ENCODE measurements around the gene COL4A6. TPM values are rescaled to one million over a fixed set of nuclear protein-coding genes. Genes with fewer than 3 reads are reported as not detected.

The COL4A6 gene
- total and polyA plus RNA-seq, 10 donors, result 0.15 to 4.8 (median 0.84) TPM

DNA sequence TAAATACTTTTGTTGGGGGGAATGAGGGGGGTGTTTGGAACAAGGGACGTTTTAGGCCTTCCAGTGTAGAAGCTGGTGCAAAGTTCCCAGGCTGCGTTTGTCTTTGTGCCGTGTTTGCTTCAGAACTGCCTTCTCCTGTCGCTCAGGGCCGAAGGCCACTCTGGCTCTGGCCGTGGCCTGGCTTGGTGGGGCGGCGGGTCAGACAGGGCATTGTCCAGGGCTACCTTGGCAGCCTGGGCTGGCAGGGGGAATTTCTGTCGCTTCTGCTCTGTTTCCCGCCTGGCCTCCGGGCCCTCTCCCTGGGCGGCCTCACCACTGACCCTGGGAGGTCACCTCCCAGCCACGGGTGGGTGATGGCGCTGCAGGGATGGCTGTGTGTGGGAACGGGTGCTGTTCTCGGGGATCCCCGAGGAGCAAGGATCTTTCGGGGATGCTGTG, 140.0 kb downstream of the COL4A6 start:
- Histone ChIP-seq H3K27ac (no peak overlapping the region), H3K27me3 (replicated peaks in 1 of 7) (peaks cover 0 to 6% (median 0%) of the 10 kb centered on the region in 7 donors), H3K36me3 (no peaks in the 10 kb centered on the region), H3K9me3 (no peaks in the 10 kb centered on the region), H3K4me1 (no peaks in the 10 kb centered on the region), H3K4me3 (no peak overlapping the region)
- TF ChIP-seq, protein P1, sequence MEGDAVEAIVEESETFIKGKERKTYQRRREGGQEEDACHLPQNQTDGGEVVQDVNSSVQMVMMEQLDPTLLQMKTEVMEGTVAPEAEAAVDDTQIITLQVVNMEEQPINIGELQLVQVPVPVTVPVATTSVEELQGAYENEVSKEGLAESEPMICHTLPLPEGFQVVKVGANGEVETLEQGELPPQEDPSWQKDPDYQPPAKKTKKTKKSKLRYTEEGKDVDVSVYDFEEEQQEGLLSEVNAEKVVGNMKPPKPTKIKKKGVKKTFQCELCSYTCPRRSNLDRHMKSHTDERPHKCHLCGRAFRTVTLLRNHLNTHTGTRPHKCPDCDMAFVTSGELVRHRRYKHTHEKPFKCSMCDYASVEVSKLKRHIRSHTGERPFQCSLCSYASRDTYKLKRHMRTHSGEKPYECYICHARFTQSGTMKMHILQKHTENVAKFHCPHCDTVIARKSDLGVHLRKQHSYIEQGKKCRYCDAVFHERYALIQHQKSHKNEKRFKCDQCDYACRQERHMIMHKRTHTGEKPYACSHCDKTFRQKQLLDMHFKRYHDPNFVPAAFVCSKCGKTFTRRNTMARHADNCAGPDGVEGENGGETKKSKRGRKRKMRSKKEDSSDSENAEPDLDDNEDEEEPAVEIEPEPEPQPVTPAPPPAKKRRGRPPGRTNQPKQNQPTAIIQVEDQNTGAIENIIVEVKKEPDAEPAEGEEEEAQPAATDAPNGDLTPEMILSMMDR (IDR thresholded peaks at IDR 0.05 in 8 of 11, conservative IDR thresholded peaks at IDR 0.05 in 3 of 11), result no peak
- TF ChIP-seq POLR2A (IDR thresholded peaks at IDR 0.05) (no peak), POLR2AphosphoS5 (IDR thresholded peaks at IDR 0.05) (no peak)
- DNase-seq, result peak; percentile 66
- WGBS, 5 donors, result 82 to 92% (median 89%) methylated on average over 3 to 18 of the region's 18 CpGs
- intact Hi-C loops (cut with DNase I; ENCODE audit: low total_unique reads), result no loop called here

DNA sequence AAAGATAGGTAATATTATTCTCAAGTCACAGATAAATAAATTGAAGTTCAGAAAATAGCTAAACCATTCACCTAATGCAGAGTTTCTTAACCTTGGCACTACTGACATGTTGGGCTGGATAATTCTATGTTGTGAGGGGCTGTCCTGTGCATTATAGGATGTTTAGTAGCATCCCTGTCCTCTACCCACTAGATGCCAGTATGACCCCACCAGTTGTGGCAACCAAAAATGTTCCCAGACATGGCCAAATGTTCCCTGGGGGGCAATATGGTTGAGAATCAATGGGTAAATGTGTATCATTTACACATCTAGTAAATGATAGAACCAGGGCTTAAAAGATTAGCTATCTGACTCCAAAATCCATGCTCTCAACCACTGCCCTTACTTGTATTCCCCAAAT, 140.9 kb downstream of the COL4A6 start:
- no peaks in the 10 kb centered on the region for H3K4me1 ChIP-seq
- intact Hi-C loops (cut with DNase I; ENCODE audit: low total_unique reads), result no loop called here
- no peak overlapping the region for H3K27ac ChIP-seq
- peaks cover 0 to 6% (median 0%) of the 10 kb centered on the region in 7 donors for H3K27me3 ChIP-seq (replicated peaks in 1 of 7)
- H3K9me3 ChIP-seq, result peaks cover 0 to 6% (median 0%) of the 10 kb centered on the region in 8 donors
- no peak overlapping the region for H3K4me3 ChIP-seq
- no peak for DNase-seq
- H3K36me3 ChIP-seq, result no peaks in the 10 kb centered on the region
- no peak for TF ChIP-seq POLR2A (IDR thresholded peaks at IDR 0.05)
- TF ChIP-seq, protein P1 (IDR thresholded peaks at IDR 0.05 in 8 of 11, conservative IDR thresholded peaks at IDR 0.05 in 3 of 11), result no peak
- TF ChIP-seq POLR2AphosphoS5 (IDR thresholded peaks at IDR 0.05), result no peak

DNA sequence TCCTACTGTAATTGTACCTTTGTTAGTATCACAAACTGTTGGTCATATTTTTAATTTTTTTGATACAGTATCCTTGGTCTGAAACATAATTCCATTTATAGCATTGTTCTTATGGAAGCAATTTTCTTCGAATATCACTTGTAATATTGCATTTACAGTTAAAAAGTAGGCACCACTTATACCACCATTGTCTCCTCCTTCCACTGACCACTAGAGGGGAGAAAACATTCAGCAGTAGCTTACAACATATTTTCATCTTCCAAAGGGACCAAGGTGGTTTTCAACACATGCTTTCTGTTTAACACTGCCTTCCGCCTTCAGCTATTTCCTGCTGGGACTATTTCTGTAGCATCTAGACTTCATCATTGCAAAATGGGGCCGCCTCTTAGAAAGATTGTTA, 146.2 kb downstream of the COL4A6 start:
- Histone ChIP-seq H3K27me3 (replicated peaks in 1 of 7) (no peaks in the 10 kb centered on the region), H3K36me3 (no peaks in the 10 kb centered on the region), H3K4me3 (no peak overlapping the region), H3K4me1 (no peaks in the 10 kb centered on the region), H3K9me3 (peaks cover 0 to 16% (median 0%) of the 10 kb centered on the region in 8 donors), H3K27ac (no peak overlapping the region)
- no peak for DNase-seq
- TF ChIP-seq, protein P1 (IDR thresholded peaks at IDR 0.05 in 8 of 11, conservative IDR thresholded peaks at IDR 0.05 in 3 of 11), result no peak
- no peak for TF ChIP-seq POLR2A (IDR thresholded peaks at IDR 0.05)
- no peak for TF ChIP-seq POLR2AphosphoS5 (IDR thresholded peaks at IDR 0.05)
- WGBS, 5 donors, result 70 to 93% (median 85%) methylated on average over 3 of the region's 3 CpGs
- intact Hi-C loops (cut with DNase I; ENCODE audit: low total_unique reads), result no loop called here

DNA sequence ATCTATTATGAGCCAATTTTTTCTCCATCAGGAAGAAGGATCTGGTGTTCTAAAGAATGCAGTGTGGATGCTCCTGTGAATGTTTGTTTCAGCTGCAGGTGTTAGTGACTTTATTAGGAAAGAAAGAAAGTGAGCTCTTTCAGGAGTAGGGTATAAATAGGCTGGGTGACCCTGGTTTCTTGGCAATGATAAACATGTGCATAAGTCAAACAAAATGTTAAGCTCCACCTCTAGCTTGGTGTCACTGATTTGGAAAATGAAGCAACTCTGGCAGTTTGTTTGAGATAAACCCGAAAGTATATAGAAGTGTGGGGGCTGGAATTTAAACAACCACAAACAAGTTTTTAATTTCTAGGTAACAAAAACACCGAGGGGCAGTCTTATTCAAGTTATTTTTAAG, 152.3 kb downstream of the COL4A6 start:
- intact Hi-C loops (cut with DNase I; ENCODE audit: low total_unique reads), result no loop called here
- WGBS, 5 donors, result 52 to 82% (median 65%) methylated on average over 2 of the region's 2 CpGs
- Histone ChIP-seq H3K4me3 (no peak overlapping the region), H3K27me3 (replicated peaks in 1 of 7) (no peaks in the 10 kb centered on the region), H3K4me1 (no peaks in the 10 kb centered on the region), H3K27ac (no peak overlapping the region), H3K9me3 (no peaks in the 10 kb centered on the region), H3K36me3 (no peaks in the 10 kb centered on the region)
- TF ChIP-seq, protein P1 (IDR thresholded peaks at IDR 0.05 in 8 of 11, conservative IDR thresholded peaks at IDR 0.05 in 3 of 11), result no peak
- TF ChIP-seq POLR2A (IDR thresholded peaks at IDR 0.05) (no peak), POLR2AphosphoS5 (IDR thresholded peaks at IDR 0.05) (no peak)
- DNase-seq, result no peak
